Uterus (tissue), 4 donors: Measurements from ENCODE around the gene BAG3. TPM values are rescaled to one million over a fixed set of nuclear protein-coding genes. Genes with fewer than 3 reads are reported as not detected.

Experiments
- DNase-seq, 2 donors: peaks; one replicate each; pipeline ENCODE4 v3.0.0-alpha.2; 2019 to 2020
- H3K27ac ChIP-seq, 2 donors: fragments of 200-600 bp; sonication (generic); 1 replicate in 1 of 2; 2 replicates in 1 of 2; pipeline ENCODE4 v1.5.1; 2016 to 2018
- H3K27me3 ChIP-seq, 2 donors: fragments of 200-600 bp; sonication (generic); one replicate each; pipeline ENCODE4 v1.5.1; 2018 to 2019; ENCODE audit warnings: control low read depth in 1 of 2
- H3K36me3 ChIP-seq, 2 donors: fragments of 200-600 bp; sonication (generic); one replicate each; pipeline ENCODE4 v1.5.1; 2019; ENCODE audit warnings: control low read depth in 1 of 2
- H3K4me1 ChIP-seq, 2 donors: fragments of 200-600 bp; sonication (generic); one replicate each; pipeline ENCODE4 v1.5.1; 2018 to 2019; ENCODE audit warnings: control low read depth in 1 of 2
- H3K4me3 ChIP-seq, 2 donors: fragments of 200-600 bp; sonication (generic); 1 replicate in 1 of 2; 2 replicates in 1 of 2; pipeline ENCODE4 v1.5.1; 2018 to 2019; ENCODE audit warnings: mild to moderate bottlenecking in 1 of 2
- H3K9me3 ChIP-seq, 2 donors: fragments of 200-600 bp; sonication (generic); one replicate each; pipeline ENCODE4 v1.5.1; 2019; ENCODE audit warnings: control low read depth in 1 of 2
- CTCF ChIP-seq, 4 experiments: fragments of 200-600 bp in 2 of 4; fragments of 450-650 bp in 2 of 4; sonication (generic) in 2 of 4; IDR thresholded peaks; one replicate each; pipeline ENCODE4 v1.5.1; 2016 to 2019; ENCODE audit warnings: antibody characterized with exemption in 4 of 4, mild to moderate bottlenecking in 2 of 4, moderate library complexity in 1 of 4
- POLR2A ChIP-seq, 2 donors: fragments of 450-650 bp; IDR thresholded peaks; one replicate each; pipeline ENCODE4 v1.6.1; 2016; ENCODE audit warnings: antibody characterized with exemption in 2 of 2, mild to moderate bottlenecking in 1 of 2, moderate library complexity in 1 of 2
- intact Hi-C: fragments of 100-400 bp; cut with DNase I; formaldehyde crosslinking; loops from one replicate; pipeline ENCODE4 v1.15.1; 2023; ENCODE audit warnings: low total_unique reads
- total RNA-seq, 4 donors: library from RNA; depleted of rRNA in 3 of 4; stranded (reverse); fragments of >200 nt in 3 of 4; gene quantifications; one replicate each; pipeline versions ENCODE4 v1.1.0 to v1.2.4, GENCODE V29; 2014 to 2023
- donor health status: DM: yes; HTN: yes; CAD: no.

BAG3 gene
- total RNA-seq, 4 donors from 2014 or later, result 6.6 to 44.1 (median 22.4) TPM

DNA sequence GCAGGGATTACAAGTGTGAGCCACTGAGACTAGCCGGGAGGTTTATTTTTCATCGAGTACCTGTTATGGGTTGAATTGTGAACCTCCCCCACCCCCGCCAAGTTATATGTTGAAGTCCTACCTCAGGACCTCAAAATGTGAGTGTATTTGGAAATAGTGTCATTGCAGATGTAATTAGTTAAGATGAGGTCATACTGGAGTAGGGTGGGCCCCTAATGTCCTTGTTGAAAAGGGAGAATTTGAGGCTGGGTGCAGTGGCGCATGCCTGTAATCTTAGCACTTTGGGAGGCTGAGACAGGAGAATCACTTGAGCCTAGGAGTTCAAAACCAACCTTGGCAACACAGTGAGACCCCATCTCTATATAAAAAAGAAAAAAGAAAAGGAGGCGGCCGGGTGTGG, 10.8 kb upstream of the BAG3 start:
- Histone ChIP-seq H3K4me3 (no peak overlapping the region), H3K36me3 (no peaks in the 10 kb centered on the region), H3K9me3 (no peaks in the 10 kb centered on the region), H3K27me3 (no peaks in the 10 kb centered on the region), H3K4me1 (no peaks in the 10 kb centered on the region), H3K27ac (no peak overlapping the region)
- intact Hi-C loops, result no loop called here
- DNase-seq, result no peak
- TF ChIP-seq POLR2A (IDR thresholded peaks at IDR 0.05) (no peak), CTCF (IDR thresholded peaks at IDR 0.05) (no peak)

GRCh38 chr10:119640875-119641526, 10.2 kb upstream of the BAG3 start:
- H3K4me3 ChIP-seq, result no peak overlapping the region
- no peaks in the 10 kb centered on the region for H3K27me3 ChIP-seq
- no peaks in the 10 kb centered on the region for H3K4me1 ChIP-seq
- no peaks in the 10 kb centered on the region for H3K36me3 ChIP-seq
- H3K27ac ChIP-seq, result no peak overlapping the region
- no peak for TF ChIP-seq CTCF (IDR thresholded peaks at IDR 0.05)
- TF ChIP-seq POLR2A (IDR thresholded peaks at IDR 0.05), result no peak
- intact Hi-C loops, result no loop called here
- H3K9me3 ChIP-seq, result no peaks in the 10 kb centered on the region
- no peak for DNase-seq

- intact Hi-C loops, result no loop called here
- Histone ChIP-seq H3K36me3 (no peaks in the 10 kb centered on the region), H3K4me3 (no peak overlapping the region), H3K9me3 (no peaks in the 10 kb centered on the region), H3K4me1 (no peaks in the 10 kb centered on the region), H3K27me3 (no peaks in the 10 kb centered on the region), H3K27ac (no peak overlapping the region)
- TF ChIP-seq POLR2A (IDR thresholded peaks at IDR 0.05), result no peak
- TF ChIP-seq CTCF (IDR thresholded peaks at IDR 0.05), result no peak
- no peak for DNase-seq
Measured at GRCh38 chr10:119642556-119643111, 8.5 kb upstream of the BAG3 start.

DNA sequence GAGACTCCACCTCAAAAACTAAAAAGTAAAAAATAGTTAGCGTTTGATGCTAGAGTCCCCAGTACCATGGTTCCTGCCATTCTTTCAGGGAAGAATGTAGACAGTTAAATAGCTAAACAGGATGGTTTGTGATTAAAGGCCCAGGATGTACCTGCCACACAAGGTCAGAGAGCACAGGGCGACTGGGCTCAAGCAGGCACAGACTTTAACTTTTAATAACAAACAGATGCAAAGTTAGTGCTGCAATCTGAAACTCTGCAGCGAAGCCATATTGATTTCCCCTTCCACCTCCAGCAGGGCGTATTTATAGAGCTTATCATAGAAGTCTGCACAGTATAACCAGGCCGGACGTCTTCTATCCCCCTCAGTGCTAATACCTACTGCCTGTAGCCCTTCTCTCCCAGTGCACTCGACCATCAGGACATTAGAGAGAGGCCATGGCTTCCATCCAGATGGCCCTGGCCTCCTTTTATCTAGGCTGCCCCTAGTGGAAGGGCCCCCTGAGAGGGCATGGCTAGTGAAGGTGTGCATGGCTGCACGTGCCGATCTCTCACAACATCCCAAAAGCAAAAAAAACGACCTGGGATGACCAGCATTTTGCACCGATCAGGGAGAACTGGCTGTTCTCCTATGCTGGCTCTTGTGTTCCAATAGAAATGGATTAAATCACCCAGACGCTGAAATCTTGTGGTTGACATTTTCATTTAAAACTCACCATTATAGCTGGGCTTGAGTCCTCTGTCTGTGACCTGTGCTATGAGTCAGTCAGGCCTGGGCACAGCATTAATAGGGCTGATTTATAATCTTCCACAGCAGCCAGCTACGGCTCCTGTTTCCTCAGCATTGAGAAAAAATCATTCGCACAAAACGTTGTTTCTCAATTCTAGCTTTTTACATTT, 7.6 kb upstream of the BAG3 start:
- intact Hi-C loops, result no loop called here
- no peaks in the 10 kb centered on the region for H3K27me3 ChIP-seq

More for the DNA sequence above, 7.6 kb upstream of the BAG3 start:
- Histone ChIP-seq H3K4me3 (no peak overlapping the region), H3K9me3 (no peaks in the 10 kb centered on the region), H3K4me1 (no peaks in the 10 kb centered on the region), H3K36me3 (no peaks in the 10 kb centered on the region), H3K27ac (peak overlapping the region in 1 of 2 donors; percentile 35)
- TF ChIP-seq POLR2A (IDR thresholded peaks at IDR 0.05) (no peak), CTCF (IDR thresholded peaks at IDR 0.05) (no peak)
- DNase-seq, result peak in 1 of 2 donors; percentile 56
